DND-41 (cell line): ENCODE results near the gene BCAS3.

ENCODE experiments used
- ATAC-seq: fragments of 200-7000 bp; cut with Tn5 transposase; 3 replicates; pipeline ENCODE4 v1.9.1; 2021; ENCODE audit warnings: low read depth; ENCODE audit not compliant: insufficient read depth
- DNase-seq: peaks from one replicate; pipeline ENCODE4 v3.0.0-alpha.2; 2020
- H2AFZ ChIP-seq: 2 replicates; pipeline ENCODE4 v1.6.0; 2012; ENCODE audit warnings: low read depth, low read length
- H3K27ac ChIP-seq: 2 replicates; pipeline ENCODE4 v1.5.1; 2012; ENCODE audit warnings: low read length, inconsistent platforms
- H3K27me3 ChIP-seq: fragments of 200-600 bp; sonication (generic); 2 replicates; pipeline ENCODE4 v1.6.0; 2012; ENCODE audit warnings: low read length, mild to moderate bottlenecking, inconsistent platforms; ENCODE audit not compliant: insufficient read depth, poor library complexity
- H3K36me3 ChIP-seq: 2 replicates; pipeline ENCODE4 v1.5.1; 2012; ENCODE audit warnings: low read length, inconsistent platforms; ENCODE audit not compliant: insufficient read depth
- H3K4me1 ChIP-seq: 2 replicates; pipeline ENCODE4 v1.5.1; 2012; ENCODE audit warnings: mild to moderate bottlenecking, low read length; ENCODE audit not compliant: insufficient read depth
- H3K4me2 ChIP-seq: 2 replicates; pipeline ENCODE4 v1.6.0; 2012; ENCODE audit warnings: mild to moderate bottlenecking, moderate library complexity, low read length, inconsistent platforms; ENCODE audit not compliant: insufficient read depth
- H3K4me3 ChIP-seq, 2 experiments: fragments of 200-600 bp in 1 of 2; shearing (Covaris generic) in 1 of 2; 2 replicates each; pipeline ENCODE4 v1.5.1; 2012 to 2016; ENCODE audit warnings: inconsistent platforms in 2 of 2, low read length in 2 of 2, mild to moderate bottlenecking in 2 of 2, low read depth in 1 of 2, moderate library complexity in 1 of 2
- H3K79me2 ChIP-seq: 2 replicates; pipeline ENCODE4 v1.6.0; 2012; ENCODE audit warnings: low read length, inconsistent platforms; ENCODE audit not compliant: insufficient read depth
- H3K9ac ChIP-seq: 2 replicates; pipeline ENCODE4 v1.6.0; 2012; ENCODE audit warnings: low read depth, mild to moderate bottlenecking, inconsistent platforms, low read length, moderate library complexity
- H3K9me3 ChIP-seq: 2 replicates; pipeline ENCODE4 v1.5.1; 2012; ENCODE audit warnings: low read length, moderate library complexity, mild to moderate bottlenecking, inconsistent platforms; ENCODE audit not compliant: insufficient read depth, severe bottlenecking
- H4K20me1 ChIP-seq: 2 replicates; pipeline ENCODE4 v1.6.0; 2012; ENCODE audit warnings: low read length; ENCODE audit not compliant: insufficient read depth
- EZH2 ChIP-seq: IDR thresholded peaks from 3 replicates; pipeline ENCODE4 v1.6.1; 2012; ENCODE audit warnings: borderline replicate concordance, low read depth, mild to moderate bottlenecking, moderate library complexity, low read length, inconsistent platforms; ENCODE audit not compliant: severe bottlenecking
- TF ChIP-seq, protein P1 (sequence below): IDR thresholded peaks from 2 replicates; pipeline ENCODE4 v1.5.1; 2012; ENCODE audit warnings: borderline replicate concordance, low read length, moderate library complexity, mild to moderate bottlenecking; ENCODE audit not compliant: poor library complexity, severe bottlenecking; ENCODE audit errors: extremely low read depth

The BCAS3 gene

GRCh38 chr17:61366715-61367413 lies 689.2 kb downstream of the BCAS3 start:
- Histone ChIP-seq H3K79me2 (no peaks in the 10 kb centered on the region), H2AFZ (no peak overlapping the region), H3K27ac (no peak overlapping the region), H4K20me1 (no peaks in the 10 kb centered on the region), H3K9me3 (no peaks in the 10 kb centered on the region), H3K36me3 (no peaks in the 10 kb centered on the region), H3K4me2 (no peak overlapping the region), H3K9ac (no peak overlapping the region), H3K4me1 (no peaks in the 10 kb centered on the region), H3K27me3 (no peaks in the 10 kb centered on the region), H3K4me3 (no peak overlapping the region)
- no peak for ATAC-seq
- no peak for DNase-seq
- TF ChIP-seq, protein P1, sequence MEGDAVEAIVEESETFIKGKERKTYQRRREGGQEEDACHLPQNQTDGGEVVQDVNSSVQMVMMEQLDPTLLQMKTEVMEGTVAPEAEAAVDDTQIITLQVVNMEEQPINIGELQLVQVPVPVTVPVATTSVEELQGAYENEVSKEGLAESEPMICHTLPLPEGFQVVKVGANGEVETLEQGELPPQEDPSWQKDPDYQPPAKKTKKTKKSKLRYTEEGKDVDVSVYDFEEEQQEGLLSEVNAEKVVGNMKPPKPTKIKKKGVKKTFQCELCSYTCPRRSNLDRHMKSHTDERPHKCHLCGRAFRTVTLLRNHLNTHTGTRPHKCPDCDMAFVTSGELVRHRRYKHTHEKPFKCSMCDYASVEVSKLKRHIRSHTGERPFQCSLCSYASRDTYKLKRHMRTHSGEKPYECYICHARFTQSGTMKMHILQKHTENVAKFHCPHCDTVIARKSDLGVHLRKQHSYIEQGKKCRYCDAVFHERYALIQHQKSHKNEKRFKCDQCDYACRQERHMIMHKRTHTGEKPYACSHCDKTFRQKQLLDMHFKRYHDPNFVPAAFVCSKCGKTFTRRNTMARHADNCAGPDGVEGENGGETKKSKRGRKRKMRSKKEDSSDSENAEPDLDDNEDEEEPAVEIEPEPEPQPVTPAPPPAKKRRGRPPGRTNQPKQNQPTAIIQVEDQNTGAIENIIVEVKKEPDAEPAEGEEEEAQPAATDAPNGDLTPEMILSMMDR: no peak
- TF ChIP-seq EZH2: no peak

GRCh38 chr17:61368049-61368831 lies 690.6 kb downstream of the BCAS3 start:
- no peak overlapping the region for H3K4me3 ChIP-seq
- H3K27ac ChIP-seq: no peak overlapping the region
- no peaks in the 10 kb centered on the region for H3K9me3 ChIP-seq
- no peaks in the 10 kb centered on the region for H3K4me1 ChIP-seq
- H4K20me1 ChIP-seq: no peaks in the 10 kb centered on the region
- no peak overlapping the region for H2AFZ ChIP-seq
- DNase-seq (no peak), ATAC-seq (no peak)
- TF ChIP-seq, protein P1: no peak
- TF ChIP-seq EZH2: no peak
- H3K79me2 ChIP-seq: no peaks in the 10 kb centered on the region
- no peaks in the 10 kb centered on the region for H3K36me3 ChIP-seq
- H3K4me2 ChIP-seq: no peak overlapping the region
- H3K9ac ChIP-seq: no peak overlapping the region
- no peaks in the 10 kb centered on the region for H3K27me3 ChIP-seq

DNA sequence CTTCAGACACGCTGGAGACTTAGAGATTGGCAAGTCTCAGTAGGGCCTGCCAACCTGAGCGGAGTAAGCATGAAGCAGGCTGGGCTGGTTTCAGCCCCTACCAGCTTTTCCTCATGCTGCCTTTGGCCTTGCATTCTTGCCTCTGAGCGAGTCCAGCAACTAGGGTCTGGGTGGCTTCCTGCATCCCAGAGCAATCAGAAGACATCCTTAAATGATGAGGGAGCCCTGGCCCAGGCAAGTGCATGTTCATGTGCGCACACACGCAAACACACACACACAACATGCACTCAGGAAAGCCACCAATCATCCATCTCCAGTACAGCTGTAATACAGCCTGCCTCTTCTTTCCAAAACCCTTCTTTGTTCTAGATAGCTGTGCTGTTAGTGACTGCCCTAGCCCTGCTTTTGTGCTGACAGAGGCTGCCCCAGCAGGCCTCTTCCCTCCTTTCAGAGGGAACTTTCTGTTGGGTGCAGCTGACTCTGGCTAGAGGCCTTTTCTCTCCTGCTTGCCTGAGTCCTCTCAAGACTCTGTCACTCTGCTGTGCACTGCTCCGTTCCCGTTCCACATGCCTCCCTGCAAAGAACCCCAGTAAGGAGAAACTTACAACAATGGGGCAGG lies 691.3 kb downstream of the BCAS3 start:
- H3K4me2 ChIP-seq: no peak overlapping the region
- ATAC-seq (no peak), DNase-seq (no peak)
- H3K4me1 ChIP-seq: no peaks in the 10 kb centered on the region
- no peak overlapping the region for H2AFZ ChIP-seq
- H3K9ac ChIP-seq: no peak overlapping the region
- TF ChIP-seq, protein P1: no peak
- TF ChIP-seq EZH2: no peak
- no peaks in the 10 kb centered on the region for H3K9me3 ChIP-seq
- H3K27me3 ChIP-seq: no peaks in the 10 kb centered on the region
- no peak overlapping the region for H3K27ac ChIP-seq
- H3K36me3 ChIP-seq: no peaks in the 10 kb centered on the region
- no peak overlapping the region for H3K4me3 ChIP-seq
- H3K79me2 ChIP-seq: no peaks in the 10 kb centered on the region
- H4K20me1 ChIP-seq: no peaks in the 10 kb centered on the region
